SK-N-MC (cell line): ENCODE results near the gene TCN1.
"Not testable (repeated sequence)": the region's sequence is repeated elsewhere in the genome, so short reads cannot be mapped to it uniquely, and the experiment has no call there.

Experiments
- DNase-seq: peaks from one replicate; pipeline ENCODE4 v3.0.0-alpha.2; 2011; ENCODE audit warnings: low read depth, low spot score
- H3K27ac ChIP-seq: fragments of 200-600 bp; sonication (generic); 2 replicates; pipeline ENCODE4 v1.5.1; 2016; ENCODE audit warnings: mixed run types
- H3K36me3 ChIP-seq: fragments of 200-600 bp; sonication (generic); 2 replicates; pipeline ENCODE4 v1.6.1; 2017; ENCODE audit warnings: antibody characterized with exemption, low read length, mixed read lengths; ENCODE audit not compliant: insufficient read depth
- H3K4me3 ChIP-seq: fragments of 200-600 bp; sonication (generic); 2 replicates; pipeline ENCODE4 v1.5.1; 2016
- H3K9ac ChIP-seq: fragments of 200-600 bp; sonication (generic); 2 replicates; pipeline ENCODE4 v1.8.0; 2017; ENCODE audit warnings: mixed run types, mixed read lengths; ENCODE audit not compliant: insufficient read length
- H3K9me3 ChIP-seq: fragments of 200-600 bp; sonication (generic); 2 replicates; pipeline ENCODE4 v1.6.1; 2017; ENCODE audit warnings: low read depth, mild to moderate bottlenecking, antibody characterized with exemption, low read length, moderate library complexity, mixed read lengths
- EZH2 ChIP-seq: fragments of 200-600 bp; sonication (generic); IDR thresholded peaks from one replicate; pipeline ENCODE4 v1.6.1; 2017; ENCODE audit warnings: antibody characterized with exemption
- FOXP2 ChIP-seq: optimal IDR thresholded peaks from 2 replicates; pipeline ENCODE3; 2011; ENCODE audit warnings: mild to moderate bottlenecking, moderate library complexity; ENCODE audit not compliant: insufficient read depth; ENCODE audit errors: extremely low read length, control extremely low read depth
- POLR2AphosphoS5 ChIP-seq: IDR thresholded peaks from 2 replicates; pipeline ENCODE4 v1.6.1; 2012; ENCODE audit warnings: mild to moderate bottlenecking, low read depth, low read length, borderline replicate concordance

Gene TCN1

DNA sequence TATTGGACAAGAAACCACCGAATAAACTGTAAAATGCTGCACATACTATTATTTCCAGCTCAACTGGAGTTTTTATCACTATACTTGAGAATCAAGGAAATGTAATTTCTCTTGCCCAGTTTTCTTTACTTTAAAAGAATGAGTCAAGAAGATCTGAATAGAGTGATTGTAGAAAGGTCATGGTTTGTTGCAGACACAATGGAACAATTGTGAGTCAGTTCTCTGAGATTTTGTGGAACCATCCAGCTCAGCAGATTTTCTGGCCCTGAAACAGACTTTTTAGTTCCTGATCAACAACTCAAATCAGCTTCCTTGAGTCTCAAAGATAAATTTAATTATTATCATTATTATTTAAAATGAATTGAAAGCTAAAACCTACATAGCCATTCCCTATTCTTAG, 1.3 kb downstream of the TCN1 start:
- H3K9ac ChIP-seq = no peak overlapping the region
- H3K27ac ChIP-seq = no peak overlapping the region
- no peaks in the 10 kb centered on the region for H3K9me3 ChIP-seq
- no peak for DNase-seq
- H3K36me3 ChIP-seq = no peaks in the 10 kb centered on the region
- TF ChIP-seq FOXP2 (no peak), EZH2 (no peak), POLR2AphosphoS5 (no peak)
- no peak overlapping the region for H3K4me3 ChIP-seq

DNA sequence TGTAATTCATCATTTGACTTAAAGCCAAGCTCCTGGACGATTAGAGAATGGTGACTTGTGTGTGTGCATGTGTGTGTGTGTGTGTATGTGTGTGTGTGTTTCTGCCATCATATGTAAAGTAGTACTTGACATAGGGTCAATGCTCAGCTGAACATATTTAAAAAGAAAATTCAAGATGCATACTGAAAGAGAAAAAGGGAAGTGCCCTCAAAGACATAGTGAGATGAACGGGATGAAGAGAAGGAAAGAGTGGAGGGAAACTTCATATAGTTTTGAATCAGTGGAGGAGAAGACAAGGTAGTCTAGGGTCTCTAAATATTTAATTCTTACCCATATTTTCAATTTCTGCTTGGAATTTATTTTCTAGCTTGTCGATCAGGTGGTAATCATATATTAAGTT, 4.0 kb downstream of the TCN1 start:
- TF ChIP-seq FOXP2 (no peak), POLR2AphosphoS5 (no peak), EZH2 (no peak)
- no peak overlapping the region for H3K4me3 ChIP-seq
- H3K9ac ChIP-seq = no peak overlapping the region
- no peaks in the 10 kb centered on the region for H3K36me3 ChIP-seq
- H3K9me3 ChIP-seq = no peaks in the 10 kb centered on the region
- DNase-seq = no peak
- H3K27ac ChIP-seq = no peak overlapping the region

DNA sequence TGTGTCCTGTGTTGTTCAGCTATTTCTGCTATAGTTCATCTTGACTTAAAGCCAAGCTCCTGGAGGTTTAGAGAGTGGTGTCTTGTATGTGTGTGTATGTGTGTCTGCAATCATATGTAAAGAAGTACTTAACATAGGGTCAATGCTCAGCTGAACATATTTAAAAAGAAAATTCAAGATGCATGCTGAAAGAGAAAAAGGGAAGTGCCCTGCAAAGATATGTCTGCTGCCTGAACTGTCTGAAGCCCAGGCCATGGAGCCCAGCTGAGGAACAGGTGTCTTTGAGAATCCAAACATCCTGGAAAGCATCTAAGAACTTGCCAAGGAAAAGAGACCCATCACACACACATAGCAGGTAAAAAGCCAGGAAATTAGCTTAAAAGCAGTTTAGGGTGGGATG, 6.6 kb downstream of the TCN1 start:
- Histone ChIP-seq H3K4me3 (no peak overlapping the region), H3K36me3 (no peaks in the 10 kb centered on the region), H3K9me3 (no peaks in the 10 kb centered on the region), H3K9ac (no peak overlapping the region), H3K27ac (no peak overlapping the region)
- no peak for TF ChIP-seq FOXP2
- DNase-seq = no peak

DNA sequence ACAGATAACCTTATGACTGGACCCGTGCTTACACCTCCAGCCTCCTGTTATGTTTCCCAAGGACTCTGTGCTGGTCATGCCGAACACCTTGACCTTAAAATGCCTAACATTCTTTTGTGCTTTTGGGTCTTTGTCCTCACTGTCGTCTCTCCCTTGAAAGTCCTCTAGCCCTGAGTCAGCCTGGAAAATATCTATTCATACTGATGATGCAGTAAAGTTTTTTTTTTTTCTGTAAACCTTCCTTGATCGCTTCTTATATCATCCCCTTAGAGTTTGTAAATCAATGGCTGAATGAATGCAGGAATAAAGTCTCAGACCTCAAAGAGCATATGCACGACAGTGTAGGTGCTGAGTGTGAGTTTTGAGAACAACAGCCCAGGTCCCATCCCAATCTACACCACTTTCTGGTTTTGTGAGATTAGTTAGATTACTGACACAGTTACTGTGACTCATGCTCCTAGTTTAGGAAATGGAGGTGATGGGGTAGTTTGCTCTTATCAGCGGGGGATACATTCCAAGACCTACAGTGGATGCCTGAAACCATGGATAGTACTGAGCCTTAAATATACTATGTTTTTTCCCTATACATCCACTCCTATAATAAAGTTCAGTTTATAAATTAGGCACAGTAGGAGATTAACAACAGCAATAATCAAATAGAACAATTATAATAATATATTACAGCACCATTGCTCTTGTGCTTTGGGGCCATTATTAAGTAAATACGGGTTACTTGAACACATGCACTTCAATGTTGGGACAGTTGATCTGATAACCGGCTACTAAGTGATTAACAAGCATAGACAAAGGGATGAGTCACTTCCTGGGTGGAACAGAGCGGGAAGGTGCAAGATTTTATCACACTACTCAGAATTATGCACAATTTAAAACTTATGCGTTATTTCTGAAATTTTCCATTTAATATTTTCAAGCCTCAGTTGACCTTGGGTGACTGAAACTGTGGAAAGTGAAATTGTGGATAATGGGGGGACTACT, 8.6 kb downstream of the TCN1 start:
- H3K27ac ChIP-seq = no peak overlapping the region
- no peaks in the 10 kb centered on the region for H3K9me3 ChIP-seq
- no peak overlapping the region for H3K9ac ChIP-seq
- no peak for DNase-seq
- TF ChIP-seq FOXP2 (no peak), POLR2AphosphoS5 (no peak), EZH2 (no peak)
- H3K4me3 ChIP-seq = no peak overlapping the region
- H3K36me3 ChIP-seq = no peaks in the 10 kb centered on the region

DNA sequence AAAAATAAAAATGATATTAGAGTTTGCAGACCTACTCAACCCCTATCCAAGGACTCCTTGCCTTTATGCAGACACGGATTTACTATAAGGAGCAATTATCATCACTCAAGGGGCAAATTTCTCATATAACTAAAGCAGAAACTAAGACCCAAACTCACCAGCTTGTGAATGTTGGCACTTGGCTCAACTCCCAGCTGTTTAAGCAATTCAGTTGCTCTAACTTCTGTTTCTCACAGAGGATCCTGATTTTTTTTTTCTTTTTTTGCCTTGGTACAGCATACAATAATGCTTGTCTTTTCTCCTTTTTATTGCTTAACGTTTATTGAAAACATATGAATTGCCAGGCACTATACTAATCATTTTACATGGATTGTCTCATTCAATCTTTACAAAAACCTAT, 11.4 kb downstream of the TCN1 start:
- Histone ChIP-seq H3K36me3 (no peaks in the 10 kb centered on the region), H3K9me3 (no peaks in the 10 kb centered on the region), H3K9ac (no peak overlapping the region), H3K4me3 (no peak overlapping the region), H3K27ac (no peak overlapping the region)
- TF ChIP-seq EZH2 (no peak), FOXP2 (no peak), POLR2AphosphoS5 (no peak)
- no peak for DNase-seq

DNA sequence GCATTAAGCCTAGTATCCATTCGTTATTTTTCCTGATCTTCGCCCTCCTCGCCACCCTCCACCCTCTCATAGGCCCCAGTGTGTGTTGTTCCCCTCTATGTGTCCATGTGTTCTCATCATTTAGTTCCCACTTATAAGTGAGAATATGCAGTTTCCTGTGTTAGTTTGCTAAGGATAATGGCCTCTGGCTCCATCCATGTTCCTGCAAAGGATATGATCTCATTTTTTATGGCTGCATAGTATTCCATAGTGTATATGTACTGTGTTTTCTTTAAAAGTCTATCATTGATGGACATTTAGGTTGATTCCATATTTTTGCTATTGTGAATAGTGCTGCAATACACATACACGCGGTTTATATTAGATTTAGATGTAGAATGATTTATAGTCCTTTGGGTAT, 14.9 kb downstream of the TCN1 start:
- not testable (repeated sequence) for DNase-seq, H3K4me3 ChIP-seq, H3K36me3 ChIP-seq, H3K27ac ChIP-seq, H3K9me3 ChIP-seq, H3K9ac ChIP-seq

DNA sequence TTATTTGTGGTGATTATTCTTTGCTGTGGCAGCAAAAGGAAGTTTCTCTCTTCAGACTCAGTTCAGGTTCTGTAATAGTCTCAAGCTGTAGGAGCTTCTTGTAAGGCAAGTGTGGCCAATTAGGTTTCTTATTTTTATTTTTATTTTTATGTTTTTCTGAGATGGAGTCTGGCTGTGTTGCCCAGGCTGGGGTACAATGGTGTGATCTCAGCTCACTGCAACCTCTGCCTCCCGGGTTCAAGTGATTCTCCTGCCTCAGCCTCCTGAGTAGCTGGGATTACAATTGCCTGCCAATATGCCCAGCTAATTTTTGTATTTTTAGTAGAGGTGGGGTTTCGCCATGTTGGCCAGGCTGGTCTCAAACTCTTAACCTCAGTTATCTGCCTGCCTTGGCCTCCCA, 16.7 kb downstream of the TCN1 start:
- H3K9me3 ChIP-seq, H3K4me3 ChIP-seq, H3K36me3 ChIP-seq, H3K9ac ChIP-seq, H3K27ac ChIP-seq, DNase-seq: not testable (repeated sequence)

DNA sequence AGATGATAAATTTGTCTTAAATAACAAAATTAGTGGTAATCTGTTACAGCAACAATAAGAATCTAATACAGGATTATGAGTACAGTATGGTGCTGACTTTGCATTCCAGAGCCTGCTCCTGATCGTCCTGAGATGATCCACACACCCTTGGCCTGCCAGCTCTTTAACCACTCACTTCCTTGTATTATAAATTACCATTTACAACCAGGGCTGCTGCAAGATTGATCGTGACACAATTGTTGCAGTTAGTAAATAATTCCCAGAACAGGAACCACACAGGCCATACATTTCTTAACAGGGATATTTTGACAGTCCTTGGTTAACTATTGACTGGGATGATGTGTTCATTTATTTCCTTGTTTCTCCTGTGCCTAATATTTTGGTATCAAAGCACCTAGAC, 17.2 kb downstream of the TCN1 start:
- DNase-seq = no peak
- no peaks in the 10 kb centered on the region for H3K9me3 ChIP-seq
- H3K27ac ChIP-seq = no peak overlapping the region
- no peak overlapping the region for H3K9ac ChIP-seq
- no peaks in the 10 kb centered on the region for H3K36me3 ChIP-seq
- TF ChIP-seq POLR2AphosphoS5 = no peak
- no peak for TF ChIP-seq EZH2
- no peak for TF ChIP-seq FOXP2
- no peak overlapping the region for H3K4me3 ChIP-seq

DNA sequence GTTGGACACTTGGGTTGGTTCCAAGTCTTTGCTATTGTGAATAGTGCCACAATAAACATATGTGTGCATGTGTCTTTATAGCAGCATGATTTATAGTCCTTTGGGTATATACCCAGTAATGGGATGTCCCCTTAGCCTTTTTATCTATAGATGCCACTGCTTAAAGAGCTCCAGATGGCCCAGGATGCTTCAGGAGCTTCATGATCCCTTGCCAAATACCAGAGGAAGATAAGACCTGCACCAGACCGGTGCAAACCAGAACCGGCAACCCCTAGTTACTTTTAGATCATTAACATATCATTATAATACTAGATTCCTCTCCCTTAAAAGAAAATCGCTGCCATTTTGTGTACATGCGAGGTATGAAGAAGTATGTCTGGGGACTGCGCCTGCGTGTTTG, 17.8 kb downstream of the TCN1 start:
- not testable (repeated sequence) for H3K36me3 ChIP-seq, H3K27ac ChIP-seq, DNase-seq, H3K9ac ChIP-seq, H3K9me3 ChIP-seq, H3K4me3 ChIP-seq
